GM21390 (cell line): ENCODE measurements around the gene LPIN3.

Source experiments
- ATAC-seq: cut with Tn5 transposase; IDR thresholded peaks from one replicate; pipeline ENCODE4 v1.9.1; 2021; ENCODE audit not compliant: unreplicated experiment

The LPIN3 gene

DNA sequence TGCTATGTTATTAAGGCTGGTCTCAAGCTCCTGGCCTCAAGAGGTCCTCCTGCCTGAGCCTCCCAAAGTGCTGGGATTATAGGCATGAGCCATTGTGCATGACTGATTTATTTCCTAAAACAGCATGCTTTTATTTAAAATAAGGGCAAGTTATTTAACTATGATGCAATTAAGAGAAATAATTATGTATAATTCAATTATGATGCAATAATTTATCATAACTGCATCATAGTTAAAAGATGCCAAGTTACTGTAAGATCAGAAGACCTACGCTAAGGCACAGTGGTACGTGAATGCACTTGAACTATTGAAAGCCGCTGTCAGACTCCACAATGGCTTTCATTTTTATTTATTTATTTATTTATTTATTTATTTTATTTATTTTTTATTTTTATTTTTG, 50.3 kb downstream of the LPIN3 start:
- ATAC-seq: no peak

DNA sequence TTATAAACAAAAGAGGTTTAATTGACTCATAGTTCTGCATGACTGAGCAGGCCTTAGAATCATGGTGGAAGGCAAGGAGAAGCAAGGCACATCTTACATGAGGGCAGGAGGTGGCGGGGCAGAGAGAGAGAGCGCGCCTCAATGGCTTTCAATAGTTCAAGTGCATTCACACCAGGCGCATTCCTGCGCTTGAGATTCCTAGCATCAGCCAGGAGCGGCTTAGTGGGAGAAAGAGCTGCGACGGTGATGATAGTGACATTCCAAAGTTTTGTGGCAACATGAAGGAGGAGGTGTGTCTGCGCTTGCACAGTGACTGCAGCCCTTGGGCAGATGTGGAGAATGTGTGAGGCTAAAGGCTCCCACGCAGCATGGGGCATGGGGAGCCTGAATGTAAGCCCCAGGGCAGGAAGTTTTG, 51.0 kb downstream of the LPIN3 start:
- no peak for ATAC-seq

DNA sequence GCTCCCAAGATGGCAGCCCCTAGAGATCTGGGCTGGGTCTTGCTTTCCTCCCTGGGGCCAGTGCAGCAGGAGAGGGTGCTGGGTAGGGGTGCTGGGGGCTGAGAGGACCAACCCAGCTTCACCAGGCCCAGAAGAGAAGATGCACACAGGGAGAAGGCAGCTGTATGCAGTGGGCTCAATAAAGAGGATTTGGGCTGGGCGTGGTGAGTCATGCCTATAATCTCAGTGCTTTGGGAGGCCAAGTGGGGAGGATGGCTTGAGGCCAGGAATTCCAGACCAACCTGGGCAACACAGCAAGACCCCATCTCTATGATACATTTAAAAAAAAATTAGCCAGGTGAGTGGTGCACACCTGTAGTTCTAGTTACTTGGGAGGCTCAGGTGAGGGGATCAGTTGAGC, 51.7 kb downstream of the LPIN3 start:
- no peak for ATAC-seq

- ATAC-seq: no peak
Measured at GRCh38 chr20:41392871-41393704, 52.5 kb downstream of the LPIN3 start.

GRCh38 chr20:41393705-41394066, 53.1 kb downstream of the LPIN3 start:
- no peak for ATAC-seq

- ATAC-seq: no peak
Measured at GRCh38 chr20:41394081-41394480, 53.5 kb downstream of the LPIN3 start.

- ATAC-seq: no peak
Measured at GRCh38 chr20:41394931-41395666, 54.5 kb downstream of the LPIN3 start.

GRCh38 chr20:41395667-41396664, 55.3 kb downstream of the LPIN3 start:
- ATAC-seq: no peak

DNA sequence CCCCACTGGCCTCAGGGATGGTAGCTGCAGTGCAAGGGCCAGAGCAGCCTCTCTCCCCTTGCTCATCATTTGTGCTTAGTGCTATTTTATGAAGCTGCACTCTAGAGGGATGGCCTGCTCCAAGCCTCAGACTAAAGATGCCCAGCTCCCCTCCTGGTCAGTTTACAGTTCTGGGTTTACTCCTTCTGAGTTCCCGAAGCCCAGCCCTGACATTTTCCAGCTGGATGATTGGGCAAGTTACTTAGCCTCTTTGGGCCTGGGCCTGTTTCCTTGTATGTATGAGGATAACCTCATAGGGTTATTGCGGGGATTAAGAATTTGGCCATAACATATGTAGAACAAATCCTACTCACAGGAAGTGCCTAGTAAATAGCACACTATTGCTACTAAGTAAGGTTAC, 57.8 kb downstream of the LPIN3 start:
- no peak for ATAC-seq

- no peak for ATAC-seq
Measured at GRCh38 chr20:41403604-41404003, 63.0 kb downstream of the LPIN3 start.

- no peak for ATAC-seq
Measured at GRCh38 chr20:41405436-41405835, 64.8 kb downstream of the LPIN3 start.

- ATAC-seq: no peak
Measured at GRCh38 chr20:41406353-41406752, 65.7 kb downstream of the LPIN3 start.

- ATAC-seq: no peak
Measured at GRCh38 chr20:41406896-41407444, 66.3 kb downstream of the LPIN3 start.

- ATAC-seq: no peak
Measured at GRCh38 chr20:41407607-41408006, 67.0 kb downstream of the LPIN3 start.

DNA sequence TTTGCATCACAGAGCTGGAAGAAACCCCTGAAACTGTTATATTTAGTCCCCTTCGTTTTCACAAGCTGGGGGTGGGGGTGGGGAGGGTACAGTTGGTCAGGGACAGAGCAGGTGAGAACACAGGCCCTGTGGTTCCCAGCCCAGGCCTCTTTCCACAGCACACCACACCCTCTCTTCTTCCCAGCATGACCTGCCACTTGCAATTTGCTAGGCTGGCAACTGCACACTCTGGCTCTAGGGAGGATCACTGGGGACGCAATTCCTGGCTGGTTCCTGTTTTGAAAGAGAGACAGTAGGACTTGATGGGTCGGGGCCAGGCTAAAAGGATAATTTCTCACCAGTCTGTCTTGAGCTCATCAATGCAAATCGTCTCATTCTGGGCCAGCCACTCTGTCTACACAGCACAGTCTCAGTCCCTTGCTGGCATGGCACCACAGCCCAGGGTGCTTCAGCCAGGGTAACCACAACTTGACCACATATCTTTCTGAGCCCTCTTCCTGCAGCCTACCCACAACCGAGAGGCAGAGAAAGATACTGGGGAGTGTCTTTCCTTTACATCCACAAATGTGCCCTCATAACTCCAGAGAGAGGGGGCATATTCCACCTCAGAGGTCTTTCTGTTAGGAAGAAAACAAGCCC, 67.7 kb downstream of the LPIN3 start:
- ATAC-seq: peak; percentile 83

DNA sequence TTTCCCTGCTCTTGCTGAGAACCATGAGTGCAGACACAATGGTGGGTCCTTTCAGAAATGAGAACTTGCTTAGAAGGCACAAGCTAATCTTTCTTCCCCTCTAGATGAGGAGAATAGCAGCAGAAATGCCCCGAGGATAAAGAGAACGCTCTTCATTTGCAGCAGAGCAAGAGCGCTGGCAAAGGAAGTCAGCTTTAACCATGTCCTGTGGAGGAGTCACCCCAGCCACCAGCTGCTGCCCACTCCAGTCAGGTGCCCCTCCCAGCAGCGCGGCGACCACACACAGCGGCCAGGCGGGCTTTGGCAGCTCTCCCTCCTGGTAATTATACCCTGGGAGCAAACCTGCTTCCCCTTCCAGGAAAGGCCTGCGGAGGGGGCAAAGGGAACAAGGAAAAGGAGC, 68.4 kb downstream of the LPIN3 start:
- no peak for ATAC-seq
